ENCODE measurements around the gene PAFAH2. TPM values are rescaled to one million over a fixed set of nuclear protein-coding genes. Genes with fewer than 3 reads are reported as not detected.

Gene PAFAH2
- polyA plus RNA-seq, 1 of the 3 experiments (the other 2 are of a cell fraction), result 10.8 TPM

DNA sequence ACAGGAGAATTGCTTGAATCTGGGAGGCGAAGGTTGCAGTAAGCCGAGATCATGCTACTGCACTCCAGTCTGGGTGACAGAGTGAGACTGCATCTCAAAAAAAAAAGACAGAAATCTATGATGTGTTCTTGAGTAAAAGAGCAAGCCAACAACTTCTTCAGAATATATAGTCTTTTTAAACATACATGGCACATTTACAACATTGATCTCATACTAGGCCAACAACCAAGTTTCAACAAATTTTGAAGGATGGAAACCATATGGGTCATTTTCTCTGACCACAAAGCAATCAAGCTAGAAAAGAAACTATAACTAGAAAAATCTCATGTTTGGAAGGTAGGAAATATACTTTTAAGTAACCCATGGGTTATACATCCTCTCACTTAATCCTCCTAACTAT is 38.3 kb downstream of the PAFAH2 start:
- Histone ChIP-seq H3K4me1 (ENCODE audit: control insufficient read depth in 1 of 2, insufficient read depth in 2 of 2, low read depth in 1 of 2, low read length in 1 of 2) (peaks cover 0 to 1% of the 10 kb centered on the region in 2 experiments; a peak in 1 of 4 replicates), H4K20me1 (ENCODE audit: insufficient read depth) (no peaks in the 10 kb centered on the region), H3K9me3 (no peaks in the 10 kb centered on the region), H3K4me2 (no peak overlapping the region), H2AFZ (ENCODE audit: low read depth) (no peak overlapping the region), H3K79me2 (ENCODE audit: insufficient read depth) (no peaks in the 10 kb centered on the region), H3K9ac (no peak overlapping the region), H3K27ac (ENCODE audit: low read depth in 2 of 2, low read length in 1 of 2) (no peak overlapping the region), H3F3A (replicated peaks; ENCODE audit: insufficient read depth) (no peaks in the 10 kb centered on the region), H3K4me3 (ENCODE audit: low read depth in 2 of 2, low read length in 1 of 2) (no peak overlapping the region), H3K36me3 (replicated peaks in 1 of 2; ENCODE audit: control insufficient read depth in 1 of 2, insufficient read depth in 2 of 2, low read length in 1 of 2) (peaks cover 11 to 32% of the 10 kb centered on the region in 2 experiments), H3K27me3 (ENCODE audit: insufficient read depth) (no peaks in the 10 kb centered on the region), H3K9me2 (no peaks in the 10 kb centered on the region)
- no peak for DNase-seq
- CTCF ChIA-PET, result interaction anchor here (0.6 to 2.8 kb wide), 2 partner anchors 64 to 510 kb away, joined by 3 to 10 read pairs; no protein-coding TSS in a partner anchor
- POLR2A ChIA-PET, result interaction anchor here (1.3 kb wide), 1 partner anchor 28 kb away, joined by 4 read pairs; no protein-coding TSS in a partner anchor
- 100% methylated on average over 2 of the region's 2 CpGs for WGBS (ENCODE audit: low lambda C conversion rate)
- no peak for TF ChIP-seq GATA2 (CRISPR knock-in tag; IDR thresholded peaks at IDR 0.05)
- TF ChIP-seq, protein P1, sequence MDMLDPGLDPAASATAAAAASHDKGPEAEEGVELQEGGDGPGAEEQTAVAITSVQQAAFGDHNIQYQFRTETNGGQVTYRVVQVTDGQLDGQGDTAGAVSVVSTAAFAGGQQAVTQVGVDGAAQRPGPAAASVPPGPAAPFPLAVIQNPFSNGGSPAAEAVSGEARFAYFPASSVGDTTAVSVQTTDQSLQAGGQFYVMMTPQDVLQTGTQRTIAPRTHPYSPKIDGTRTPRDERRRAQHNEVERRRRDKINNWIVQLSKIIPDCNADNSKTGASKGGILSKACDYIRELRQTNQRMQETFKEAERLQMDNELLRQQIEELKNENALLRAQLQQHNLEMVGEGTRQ (IDR thresholded peaks at IDR 0.05; ENCODE audit: borderline replicate concordance, low read depth, low read length), result no peak
- TF ChIP-seq FOXM1 (IDR thresholded peaks at IDR 0.05; ENCODE audit: low read depth), result no peak
- TF ChIP-seq NRF1 (IDR thresholded peaks at IDR 0.05; ENCODE audit: low read depth, low read length), result no peak
- TF ChIP-seq TCF12 (IDR thresholded peaks at IDR 0.05), result no peak
- TF ChIP-seq RFX5 (IDR thresholded peaks at IDR 0.05; ENCODE audit: low read length), result no peak
- TF ChIP-seq, protein P2, sequence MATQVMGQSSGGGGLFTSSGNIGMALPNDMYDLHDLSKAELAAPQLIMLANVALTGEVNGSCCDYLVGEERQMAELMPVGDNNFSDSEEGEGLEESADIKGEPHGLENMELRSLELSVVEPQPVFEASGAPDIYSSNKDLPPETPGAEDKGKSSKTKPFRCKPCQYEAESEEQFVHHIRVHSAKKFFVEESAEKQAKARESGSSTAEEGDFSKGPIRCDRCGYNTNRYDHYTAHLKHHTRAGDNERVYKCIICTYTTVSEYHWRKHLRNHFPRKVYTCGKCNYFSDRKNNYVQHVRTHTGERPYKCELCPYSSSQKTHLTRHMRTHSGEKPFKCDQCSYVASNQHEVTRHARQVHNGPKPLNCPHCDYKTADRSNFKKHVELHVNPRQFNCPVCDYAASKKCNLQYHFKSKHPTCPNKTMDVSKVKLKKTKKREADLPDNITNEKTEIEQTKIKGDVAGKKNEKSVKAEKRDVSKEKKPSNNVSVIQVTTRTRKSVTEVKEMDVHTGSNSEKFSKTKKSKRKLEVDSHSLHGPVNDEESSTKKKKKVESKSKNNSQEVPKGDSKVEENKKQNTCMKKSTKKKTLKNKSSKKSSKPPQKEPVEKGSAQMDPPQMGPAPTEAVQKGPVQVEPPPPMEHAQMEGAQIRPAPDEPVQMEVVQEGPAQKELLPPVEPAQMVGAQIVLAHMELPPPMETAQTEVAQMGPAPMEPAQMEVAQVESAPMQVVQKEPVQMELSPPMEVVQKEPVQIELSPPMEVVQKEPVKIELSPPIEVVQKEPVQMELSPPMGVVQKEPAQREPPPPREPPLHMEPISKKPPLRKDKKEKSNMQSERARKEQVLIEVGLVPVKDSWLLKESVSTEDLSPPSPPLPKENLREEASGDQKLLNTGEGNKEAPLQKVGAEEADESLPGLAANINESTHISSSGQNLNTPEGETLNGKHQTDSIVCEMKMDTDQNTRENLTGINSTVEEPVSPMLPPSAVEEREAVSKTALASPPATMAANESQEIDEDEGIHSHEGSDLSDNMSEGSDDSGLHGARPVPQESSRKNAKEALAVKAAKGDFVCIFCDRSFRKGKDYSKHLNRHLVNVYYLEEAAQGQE (IDR thresholded peaks at IDR 0.05; ENCODE audit: low read depth, low read length), result no peak

DNA sequence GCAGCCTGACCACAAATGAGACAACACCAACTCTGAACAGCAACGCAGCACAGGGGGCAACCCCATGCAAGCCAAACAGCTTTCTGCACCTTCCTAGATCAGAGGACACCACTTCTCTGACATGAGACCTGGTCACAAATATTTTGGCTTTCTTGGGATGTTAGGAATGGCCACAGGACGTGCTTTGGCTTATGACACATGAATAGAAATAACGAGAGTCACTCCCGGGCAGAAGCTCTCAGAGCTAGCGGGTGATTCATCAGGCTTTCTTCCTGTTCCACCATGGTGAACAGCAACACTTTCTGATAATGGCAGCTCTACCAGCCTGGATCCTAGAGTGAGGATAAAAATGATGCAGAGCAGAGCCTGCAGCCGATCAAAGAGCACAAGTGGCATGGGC is 39.4 kb downstream of the PAFAH2 start:
- no peaks in the 10 kb centered on the region for H3K9me3 ChIP-seq
- H3K79me2 ChIP-seq (ENCODE audit: insufficient read depth), result no peaks in the 10 kb centered on the region
- no peaks in the 10 kb centered on the region for H3F3A ChIP-seq (replicated peaks; ENCODE audit: insufficient read depth)
- peaks cover 0 to 8% of the 10 kb centered on the region in 2 experiments; a peak in 1 of 4 replicates for H3K4me1 ChIP-seq (ENCODE audit: control insufficient read depth in 1 of 2, insufficient read depth in 2 of 2, low read depth in 1 of 2, low read length in 1 of 2)
- no peak overlapping the region; the same call in 1 of the 2 replicates for H3K4me2 ChIP-seq
- no peak overlapping the region for H2AFZ ChIP-seq (ENCODE audit: low read depth)
- ChIA-PET CTCF (interaction anchor here (2.8 kb wide), 1 partner anchor 63 kb away, joined by 10 read pairs; no protein-coding TSS in a partner anchor), POLR2A (interaction anchor here (1.3 kb wide), 1 partner anchor 27 kb away, joined by 4 read pairs; no protein-coding TSS in a partner anchor)
- peaks cover 11 to 32% of the 10 kb centered on the region in 2 experiments for H3K36me3 ChIP-seq (replicated peaks in 1 of 2; ENCODE audit: control insufficient read depth in 1 of 2, insufficient read depth in 2 of 2, low read length in 1 of 2)
- no peak overlapping the region for H3K9ac ChIP-seq
- WGBS (ENCODE audit: low lambda C conversion rate), result 59% methylated on average over 5 of the region's 6 CpGs
- H3K4me3 ChIP-seq (ENCODE audit: low read depth in 2 of 2, low read length in 1 of 2), result no peak overlapping the region
- no peaks in the 10 kb centered on the region for H3K9me2 ChIP-seq
- H3K27me3 ChIP-seq (ENCODE audit: insufficient read depth), result no peaks in the 10 kb centered on the region
- no peak for DNase-seq
- no peaks in the 10 kb centered on the region for H4K20me1 ChIP-seq (ENCODE audit: insufficient read depth)
- H3K27ac ChIP-seq (ENCODE audit: low read depth in 2 of 2, low read length in 1 of 2), result peak overlapping the region in 1 of 2 experiments; percentile 50; a peak in 2 of 4 replicates
- no peak for TF ChIP-seq RXRA (IDR thresholded peaks at IDR 0.05; ENCODE audit: borderline replicate concordance, low read depth)
- no peak for TF ChIP-seq NFIC (IDR thresholded peaks at IDR 0.05; ENCODE audit: borderline replicate concordance)
- no peak for TF ChIP-seq FOXM1 (IDR thresholded peaks at IDR 0.05; ENCODE audit: low read depth)
- TF ChIP-seq, protein P3, sequence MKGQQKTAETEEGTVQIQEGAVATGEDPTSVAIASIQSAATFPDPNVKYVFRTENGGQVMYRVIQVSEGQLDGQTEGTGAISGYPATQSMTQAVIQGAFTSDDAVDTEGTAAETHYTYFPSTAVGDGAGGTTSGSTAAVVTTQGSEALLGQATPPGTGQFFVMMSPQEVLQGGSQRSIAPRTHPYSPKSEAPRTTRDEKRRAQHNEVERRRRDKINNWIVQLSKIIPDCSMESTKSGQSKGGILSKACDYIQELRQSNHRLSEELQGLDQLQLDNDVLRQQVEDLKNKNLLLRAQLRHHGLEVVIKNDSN (IDR thresholded peaks at IDR 0.05; ENCODE audit: borderline replicate concordance, low read depth), result no peak
- TF ChIP-seq, protein P4, sequence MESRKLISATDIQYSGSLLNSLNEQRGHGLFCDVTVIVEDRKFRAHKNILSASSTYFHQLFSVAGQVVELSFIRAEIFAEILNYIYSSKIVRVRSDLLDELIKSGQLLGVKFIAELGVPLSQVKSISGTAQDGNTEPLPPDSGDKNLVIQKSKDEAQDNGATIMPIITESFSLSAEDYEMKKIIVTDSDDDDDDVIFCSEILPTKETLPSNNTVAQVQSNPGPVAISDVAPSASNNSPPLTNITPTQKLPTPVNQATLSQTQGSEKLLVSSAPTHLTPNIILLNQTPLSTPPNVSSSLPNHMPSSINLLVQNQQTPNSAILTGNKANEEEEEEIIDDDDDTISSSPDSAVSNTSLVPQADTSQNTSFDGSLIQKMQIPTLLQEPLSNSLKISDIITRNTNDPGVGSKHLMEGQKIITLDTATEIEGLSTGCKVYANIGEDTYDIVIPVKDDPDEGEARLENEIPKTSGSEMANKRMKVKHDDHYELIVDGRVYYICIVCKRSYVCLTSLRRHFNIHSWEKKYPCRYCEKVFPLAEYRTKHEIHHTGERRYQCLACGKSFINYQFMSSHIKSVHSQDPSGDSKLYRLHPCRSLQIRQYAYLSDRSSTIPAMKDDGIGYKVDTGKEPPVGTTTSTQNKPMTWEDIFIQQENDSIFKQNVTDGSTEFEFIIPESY (IDR thresholded peaks at IDR 0.05; ENCODE audit: borderline replicate concordance, low read depth), result no peak
- no peak for TF ChIP-seq MXI1 (IDR thresholded peaks at IDR 0.05; ENCODE audit: low read depth, low read length)
- peak; percentile 35; the same call in 1 of the 2 replicates for TF ChIP-seq TCF12 (IDR thresholded peaks at IDR 0.05)
- TF ChIP-seq ELF1 (IDR thresholded peaks at IDR 0.05), result no peak
- TF ChIP-seq, protein P5, sequence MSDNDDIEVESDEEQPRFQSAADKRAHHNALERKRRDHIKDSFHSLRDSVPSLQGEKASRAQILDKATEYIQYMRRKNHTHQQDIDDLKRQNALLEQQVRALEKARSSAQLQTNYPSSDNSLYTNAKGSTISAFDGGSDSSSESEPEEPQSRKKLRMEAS (IDR thresholded peaks at IDR 0.05; ENCODE audit: low read depth), result no peak
- TF ChIP-seq, protein P6, sequence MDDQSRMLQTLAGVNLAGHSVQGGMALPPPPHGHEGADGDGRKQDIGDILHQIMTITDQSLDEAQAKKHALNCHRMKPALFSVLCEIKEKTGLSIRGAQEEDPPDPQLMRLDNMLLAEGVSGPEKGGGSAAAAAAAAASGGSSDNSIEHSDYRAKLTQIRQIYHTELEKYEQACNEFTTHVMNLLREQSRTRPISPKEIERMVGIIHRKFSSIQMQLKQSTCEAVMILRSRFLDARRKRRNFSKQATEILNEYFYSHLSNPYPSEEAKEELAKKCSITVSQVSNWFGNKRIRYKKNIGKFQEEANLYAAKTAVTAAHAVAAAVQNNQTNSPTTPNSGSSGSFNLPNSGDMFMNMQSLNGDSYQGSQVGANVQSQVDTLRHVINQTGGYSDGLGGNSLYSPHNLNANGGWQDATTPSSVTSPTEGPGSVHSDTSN (IDR thresholded peaks at IDR 0.05), result no peak
- no peak for TF ChIP-seq SMC3 (IDR thresholded peaks at IDR 0.05; ENCODE audit: low read depth, low read length)
- peak; percentile 61 for TF ChIP-seq FOSL2 (IDR thresholded peaks at IDR 0.05; ENCODE audit: borderline replicate concordance, low read depth)
- no peak for TF ChIP-seq SIN3A (IDR thresholded peaks at IDR 0.05; ENCODE audit: borderline replicate concordance, low read depth, low read length)
- TF ChIP-seq JUND (IDR thresholded peaks at IDR 0.05), result 0 out of 2 replicates have a peak, but pooled peaks have one; percentile 11
- no peak for TF ChIP-seq RAD21 (IDR thresholded peaks at IDR 0.05; ENCODE audit: low read length)

Data from SK-N-SH (cell line).